DND-41 (cell line): ENCODE data around the gene STRIP1.

Experiments
- EZH2 ChIP-seq: IDR thresholded peaks from 3 replicates; pipeline ENCODE4 v1.6.1; 2012; ENCODE audit warnings: borderline replicate concordance, low read depth, mild to moderate bottlenecking, moderate library complexity, low read length, inconsistent platforms; ENCODE audit not compliant: severe bottlenecking
- TF ChIP-seq, protein P1 (sequence below): IDR thresholded peaks from 2 replicates; pipeline ENCODE4 v1.5.1; 2012; ENCODE audit warnings: borderline replicate concordance, low read length, moderate library complexity, mild to moderate bottlenecking; ENCODE audit not compliant: poor library complexity, severe bottlenecking; ENCODE audit errors: extremely low read depth

DNA sequence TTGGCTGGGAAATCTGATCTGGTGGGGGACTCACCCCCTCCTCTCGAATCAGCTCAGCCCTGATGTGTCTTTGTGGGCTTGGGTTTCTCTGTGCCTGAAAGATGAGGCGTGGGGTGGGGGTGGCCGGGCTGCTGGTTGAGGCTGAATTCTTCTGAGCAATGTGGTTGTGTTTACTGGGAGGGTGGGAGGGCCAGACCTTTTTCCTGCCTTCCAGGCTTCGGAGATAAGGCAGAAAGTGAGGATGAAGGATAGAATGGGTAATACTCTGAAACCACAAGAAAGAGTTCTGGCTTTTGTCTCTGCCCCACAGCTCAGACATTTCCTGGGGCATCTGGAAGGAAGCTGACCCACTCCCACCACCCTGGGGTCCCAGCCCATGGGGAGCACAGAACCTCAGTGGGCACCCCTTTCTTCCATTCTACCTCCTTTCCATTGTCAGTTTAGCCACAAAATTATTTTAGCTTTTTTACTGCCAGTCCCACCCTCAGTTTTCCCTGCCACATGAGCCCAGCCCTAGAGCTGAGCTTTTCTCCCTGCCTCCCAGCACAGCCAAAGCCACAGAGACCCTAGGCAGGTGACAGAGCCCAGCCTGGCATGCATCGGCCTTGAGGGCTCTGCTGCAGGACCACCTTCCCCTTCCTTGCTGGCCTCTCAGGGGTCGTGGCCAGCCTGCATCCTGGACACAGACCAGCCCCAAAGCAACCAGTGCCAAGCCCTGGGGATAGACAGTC lies 24.9 kb downstream of the STRIP1 start:
- TF ChIP-seq, protein P1, sequence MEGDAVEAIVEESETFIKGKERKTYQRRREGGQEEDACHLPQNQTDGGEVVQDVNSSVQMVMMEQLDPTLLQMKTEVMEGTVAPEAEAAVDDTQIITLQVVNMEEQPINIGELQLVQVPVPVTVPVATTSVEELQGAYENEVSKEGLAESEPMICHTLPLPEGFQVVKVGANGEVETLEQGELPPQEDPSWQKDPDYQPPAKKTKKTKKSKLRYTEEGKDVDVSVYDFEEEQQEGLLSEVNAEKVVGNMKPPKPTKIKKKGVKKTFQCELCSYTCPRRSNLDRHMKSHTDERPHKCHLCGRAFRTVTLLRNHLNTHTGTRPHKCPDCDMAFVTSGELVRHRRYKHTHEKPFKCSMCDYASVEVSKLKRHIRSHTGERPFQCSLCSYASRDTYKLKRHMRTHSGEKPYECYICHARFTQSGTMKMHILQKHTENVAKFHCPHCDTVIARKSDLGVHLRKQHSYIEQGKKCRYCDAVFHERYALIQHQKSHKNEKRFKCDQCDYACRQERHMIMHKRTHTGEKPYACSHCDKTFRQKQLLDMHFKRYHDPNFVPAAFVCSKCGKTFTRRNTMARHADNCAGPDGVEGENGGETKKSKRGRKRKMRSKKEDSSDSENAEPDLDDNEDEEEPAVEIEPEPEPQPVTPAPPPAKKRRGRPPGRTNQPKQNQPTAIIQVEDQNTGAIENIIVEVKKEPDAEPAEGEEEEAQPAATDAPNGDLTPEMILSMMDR: no peak
- no peak for TF ChIP-seq EZH2
